Neural cell (in vitro differentiated cells): Measurements from ENCODE around the gene AFMID. TPM values are rescaled to one million over a fixed set of nuclear protein-coding genes. Genes with fewer than 3 reads are reported as not detected.

ENCODE experiments used
- H2AFZ ChIP-seq: fragments of 200-600, 300-800 bp; sonication (generic), shearing (Covaris generic); 2 replicates; pipeline ENCODE4 v1.6.0; 2014; ENCODE audit warnings: low read depth, mild to moderate bottlenecking, antibody characterized with exemption, low read length, moderate library complexity
- H3F3A ChIP-seq: fragments of 200-600 bp; shearing (Covaris generic); 2 replicates; pipeline ENCODE4 v1.6.1; 2016; ENCODE audit warnings: mild to moderate bottlenecking, moderate library complexity, mixed read lengths, antibody characterized with exemption, low read length; ENCODE audit not compliant: insufficient read depth, poor library complexity, severe bottlenecking
- H3K27ac ChIP-seq: fragments of 200-600, 300-800 bp; sonication (generic), shearing (Covaris generic); 2 replicates; pipeline ENCODE4 v1.5.1; 2014; ENCODE audit warnings: mild to moderate bottlenecking, low read length, moderate library complexity
- H3K27me3 ChIP-seq: fragments of 300-800, 200-600 bp; sonication (generic), shearing (Covaris generic); 2 replicates; pipeline ENCODE4 v1.6.0; 2014; ENCODE audit warnings: mild to moderate bottlenecking, low read depth, low read length, moderate library complexity; ENCODE audit not compliant: insufficient read depth
- H3K36me3 ChIP-seq: fragments of 300-800, 200-600 bp; sonication (generic), shearing (Covaris generic); 2 replicates; pipeline ENCODE4 v1.5.1; 2014; ENCODE audit warnings: mild to moderate bottlenecking, antibody characterized with exemption, low read length, moderate library complexity; ENCODE audit not compliant: insufficient read depth
- H3K4me2 ChIP-seq: fragments of 300-800, 200-600 bp; sonication (generic), shearing (Covaris generic); 2 replicates; pipeline ENCODE4 v1.6.0; 2014; ENCODE audit warnings: mild to moderate bottlenecking, low read length
- H3K4me3 ChIP-seq: fragments of 300-800, 200-600 bp; sonication (generic), shearing (Covaris generic); 2 replicates; pipeline ENCODE4 v1.5.1; 2014; ENCODE audit warnings: mild to moderate bottlenecking, low read length, moderate library complexity
- H3K79me2 ChIP-seq: fragments of 200-600 bp; shearing (Covaris generic); replicated peaks from 2 replicates; pipeline ENCODE4 v1.6.0; 2014; ENCODE audit warnings: mild to moderate bottlenecking, low read length, moderate library complexity; ENCODE audit not compliant: insufficient read depth
- H3K9ac ChIP-seq: fragments of 300-800, 200-600 bp; sonication (generic), shearing (Covaris generic); 2 replicates; pipeline ENCODE4 v1.6.1; 2016; ENCODE audit warnings: mild to moderate bottlenecking, low read length, mixed read lengths
- H3K9me2 ChIP-seq: fragments of 200-600 bp; shearing (Covaris generic); 2 replicates; pipeline ENCODE4 v1.6.1; 2016; ENCODE audit warnings: mild to moderate bottlenecking, low read length, mixed read lengths; ENCODE audit not compliant: insufficient read depth
- H3K9me3 ChIP-seq: fragments of 200-600, 300-800 bp; sonication (generic), shearing (Covaris generic); 2 replicates; pipeline ENCODE4 v1.6.1; 2016; ENCODE audit warnings: mild to moderate bottlenecking, mixed run types, low read length, moderate library complexity, mixed read lengths
- H4K20me1 ChIP-seq: fragments of 200-600 bp; shearing (Covaris generic); 2 replicates; pipeline ENCODE4 v1.6.1; 2016; ENCODE audit warnings: mild to moderate bottlenecking, mixed run types; ENCODE audit not compliant: insufficient read depth
- CTCF ChIP-seq: fragments of 450-650 bp; IDR thresholded peaks from 2 replicates; pipeline ENCODE4 v1.5.1; 2014; ENCODE audit warnings: antibody characterized with exemption, mild to moderate bottlenecking, moderate library complexity; ENCODE audit not compliant: poor library complexity, severe bottlenecking
- EP300 ChIP-seq: fragments of 450-650 bp; conservative IDR thresholded peaks from 2 replicates; pipeline ENCODE4 v1.6.1; 2014; ENCODE audit warnings: antibody characterized with exemption, mild to moderate bottlenecking, moderate library complexity; ENCODE audit not compliant: poor library complexity, severe bottlenecking
- EZH2 ChIP-seq: fragments of 200-600, 300-800 bp; shearing (Covaris generic), sonication (generic); IDR thresholded peaks from 2 replicates; pipeline ENCODE4 v1.6.1; 2014; ENCODE audit warnings: antibody characterized with exemption, low read length, borderline replicate concordance, mild to moderate bottlenecking; ENCODE audit not compliant: insufficient read depth, poor library complexity, severe bottlenecking
- MXI1 ChIP-seq: fragments of 450-650 bp; conservative IDR thresholded peaks from 2 replicates; pipeline ENCODE4 v1.6.1; 2014; ENCODE audit warnings: antibody characterized with exemption, mild to moderate bottlenecking; ENCODE audit not compliant: poor library complexity, severe bottlenecking
- POLR2AphosphoS5 ChIP-seq: IDR thresholded peaks from 2 replicates; pipeline ENCODE4 v1.6.1; 2012
- RAD21 ChIP-seq: fragments of 450-650 bp; conservative IDR thresholded peaks from 2 replicates; pipeline ENCODE4 v1.6.1; 2014; ENCODE audit warnings: antibody characterized with exemption, mild to moderate bottlenecking, moderate library complexity
- REST ChIP-seq: IDR thresholded peaks from 2 replicates; pipeline ENCODE4 v1.6.1; 2012; ENCODE audit warnings: borderline replicate concordance
- SMC3 ChIP-seq: fragments of 450-650 bp; conservative IDR thresholded peaks from 2 replicates; pipeline ENCODE4 v1.6.1; 2014; ENCODE audit warnings: antibody characterized with exemption, mild to moderate bottlenecking, moderate library complexity; ENCODE audit not compliant: poor library complexity
- TAF1 ChIP-seq: IDR thresholded peaks from 2 replicates; pipeline ENCODE4 v1.6.1; 2012; ENCODE audit warnings: low read depth
- polyA plus RNA-seq: library from polyadenylated mRNA; depleted of rRNA; stranded (reverse); fragments of >200 nt; gene quantifications from 2 replicates; pipeline ENCODE4 v1.2.3, GENCODE V29; 2014

Gene AFMID
- polyA plus RNA-seq, 1 donor from 2014 or later, result 15.8 TPM

DNA sequence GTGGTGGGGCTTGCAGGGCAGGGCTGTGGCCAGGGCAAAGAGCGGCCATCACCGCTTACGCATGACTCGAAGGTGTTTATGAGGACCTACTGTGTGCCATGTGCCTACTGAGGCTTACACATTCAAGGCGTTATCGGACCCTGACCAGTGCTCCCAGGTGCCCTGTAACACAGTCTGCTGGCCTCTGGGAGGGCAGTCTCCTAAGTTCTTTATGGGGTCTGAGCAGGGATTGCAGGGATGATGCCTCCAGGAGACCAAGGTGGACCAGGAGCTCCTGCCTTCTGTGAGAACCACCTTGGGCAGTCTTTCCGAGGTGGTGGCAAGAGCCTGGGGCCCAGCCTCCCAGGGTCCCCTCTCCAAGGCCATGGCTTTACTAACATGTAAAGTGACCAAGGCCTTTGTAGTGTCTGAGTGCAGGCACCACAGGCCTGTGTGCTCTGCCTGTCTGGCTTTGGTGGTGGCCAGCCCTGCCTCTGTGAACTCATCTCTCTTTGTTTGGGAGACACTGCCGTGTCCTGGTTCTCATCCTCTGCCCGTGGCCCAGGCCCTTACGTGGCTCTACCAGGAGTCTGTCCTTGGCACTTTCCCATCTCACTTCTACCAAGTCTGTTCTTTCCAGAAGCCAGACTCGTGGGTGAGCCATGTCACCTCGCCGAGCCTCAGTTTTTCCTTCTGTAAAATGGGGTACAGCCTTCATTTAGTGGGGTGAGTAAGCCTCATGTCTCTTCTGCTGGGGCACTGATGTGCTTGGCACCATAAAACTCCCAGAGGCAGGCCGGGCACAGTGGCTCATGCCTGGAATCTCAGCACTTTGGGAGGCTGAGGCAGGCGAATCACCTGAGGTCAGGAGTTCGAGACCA, 22.2 kb upstream of the AFMID start:
- no peaks in the 10 kb centered on the region for H3K79me2 ChIP-seq
- H3K36me3 ChIP-seq, result no peaks in the 10 kb centered on the region
- H3K4me2 ChIP-seq, result no peak overlapping the region
- H3K4me3 ChIP-seq, result no peak overlapping the region
- H3K9me2 ChIP-seq, result no peaks in the 10 kb centered on the region
- no peaks in the 10 kb centered on the region for H3F3A ChIP-seq
- H3K9ac ChIP-seq, result no peak overlapping the region
- no peaks in the 10 kb centered on the region for H3K27me3 ChIP-seq
- no peak overlapping the region for H2AFZ ChIP-seq
- no peak for TF ChIP-seq REST
- no peak for TF ChIP-seq SMC3
- TF ChIP-seq RAD21, result no peak
- TF ChIP-seq EP300, result no peak
- TF ChIP-seq CTCF, result no peak
- TF ChIP-seq POLR2AphosphoS5, result no peak
- no peak for TF ChIP-seq TAF1
- TF ChIP-seq MXI1, result no peak
- no peak for TF ChIP-seq EZH2
- H3K27ac ChIP-seq, result no peak overlapping the region
- no peaks in the 10 kb centered on the region for H4K20me1 ChIP-seq
- H3K9me3 ChIP-seq, result no peaks in the 10 kb centered on the region

DNA sequence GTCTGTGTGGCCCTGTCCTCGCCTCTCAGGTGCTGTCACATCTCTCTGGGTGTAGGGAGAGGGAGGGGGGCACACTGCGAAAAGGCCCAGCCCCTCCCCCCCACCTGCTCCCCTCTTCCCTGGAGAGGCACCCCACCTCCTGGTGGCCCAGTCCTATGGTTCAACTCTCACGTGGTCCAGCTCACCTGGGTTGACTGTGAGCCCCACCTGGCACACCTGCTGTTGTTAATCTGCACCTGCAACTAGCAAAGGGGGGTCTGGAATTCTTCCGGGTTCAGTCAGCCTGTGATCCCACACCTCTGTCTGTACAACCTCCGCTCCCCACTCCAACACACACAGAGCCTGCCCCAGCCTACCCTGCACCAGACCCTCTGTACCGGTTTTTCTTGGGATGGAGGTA, 20.7 kb upstream of the AFMID start:
- Histone ChIP-seq H3K9me2 (no peaks in the 10 kb centered on the region), H3K9ac (no peak overlapping the region), H3K27me3 (no peaks in the 10 kb centered on the region), H3K36me3 (no peaks in the 10 kb centered on the region), H3K9me3 (no peaks in the 10 kb centered on the region), H4K20me1 (no peaks in the 10 kb centered on the region), H3K27ac (no peak overlapping the region), H3K79me2 (no peaks in the 10 kb centered on the region), H3F3A (no peaks in the 10 kb centered on the region), H3K4me3 (no peak overlapping the region), H3K4me2 (no peak overlapping the region), H2AFZ (no peak overlapping the region)
- TF ChIP-seq RAD21, result no peak
- TF ChIP-seq REST, result no peak
- no peak for TF ChIP-seq MXI1
- no peak for TF ChIP-seq SMC3
- no peak for TF ChIP-seq EZH2
- TF ChIP-seq CTCF, result no peak
- no peak for TF ChIP-seq POLR2AphosphoS5
- TF ChIP-seq EP300, result no peak
